Measurements from ENCODE around the gene IFITM1.

DNA sequence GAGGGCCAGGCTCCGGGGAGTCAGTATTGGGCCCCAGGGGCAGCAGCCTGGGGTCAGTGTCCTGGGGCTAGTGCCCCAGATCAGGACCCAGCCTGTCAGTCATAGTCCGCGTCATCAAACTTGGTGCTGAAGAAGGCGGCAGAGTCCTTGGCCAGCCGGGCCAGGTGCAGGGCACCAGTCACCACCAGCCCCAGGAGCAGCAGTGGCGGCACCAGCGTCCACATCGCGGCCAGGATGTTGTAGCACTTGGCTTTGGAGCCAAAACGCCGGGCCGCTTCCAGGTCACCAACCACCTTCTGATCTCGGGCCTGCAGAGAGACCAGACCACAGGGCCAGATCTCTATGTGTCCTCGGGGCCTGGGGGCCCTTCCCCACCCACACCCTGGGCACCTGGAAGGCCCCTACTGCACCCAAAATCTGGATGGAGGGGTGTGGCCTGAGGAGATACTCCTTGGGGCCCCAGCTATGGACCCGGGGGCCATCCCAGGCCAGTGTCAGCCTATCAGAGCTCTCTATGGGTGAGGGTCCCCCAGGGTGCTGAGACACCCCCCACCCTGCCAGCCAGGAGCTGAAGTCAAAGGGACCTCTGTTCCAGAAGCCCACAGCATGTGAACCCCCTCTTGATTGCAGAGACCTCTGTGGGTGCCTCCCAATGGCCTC is 15.3 kb upstream of the IFITM1 start:
- TF ChIP-seq, protein P1, sequence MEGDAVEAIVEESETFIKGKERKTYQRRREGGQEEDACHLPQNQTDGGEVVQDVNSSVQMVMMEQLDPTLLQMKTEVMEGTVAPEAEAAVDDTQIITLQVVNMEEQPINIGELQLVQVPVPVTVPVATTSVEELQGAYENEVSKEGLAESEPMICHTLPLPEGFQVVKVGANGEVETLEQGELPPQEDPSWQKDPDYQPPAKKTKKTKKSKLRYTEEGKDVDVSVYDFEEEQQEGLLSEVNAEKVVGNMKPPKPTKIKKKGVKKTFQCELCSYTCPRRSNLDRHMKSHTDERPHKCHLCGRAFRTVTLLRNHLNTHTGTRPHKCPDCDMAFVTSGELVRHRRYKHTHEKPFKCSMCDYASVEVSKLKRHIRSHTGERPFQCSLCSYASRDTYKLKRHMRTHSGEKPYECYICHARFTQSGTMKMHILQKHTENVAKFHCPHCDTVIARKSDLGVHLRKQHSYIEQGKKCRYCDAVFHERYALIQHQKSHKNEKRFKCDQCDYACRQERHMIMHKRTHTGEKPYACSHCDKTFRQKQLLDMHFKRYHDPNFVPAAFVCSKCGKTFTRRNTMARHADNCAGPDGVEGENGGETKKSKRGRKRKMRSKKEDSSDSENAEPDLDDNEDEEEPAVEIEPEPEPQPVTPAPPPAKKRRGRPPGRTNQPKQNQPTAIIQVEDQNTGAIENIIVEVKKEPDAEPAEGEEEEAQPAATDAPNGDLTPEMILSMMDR (conservative IDR thresholded peaks at IDR 0.05; ENCODE audit: low read depth, low read length): no peak
- TF ChIP-seq EZH2phosphoT487 (IDR thresholded peaks at IDR 0.05; ENCODE audit: borderline replicate concordance, low read length): no peak
